HG03097 (cell line): Measurements from ENCODE around the gene PKLR.

Experiments
- ATAC-seq: cut with Tn5 transposase; IDR thresholded peaks from one replicate; pipeline ENCODE4 v1.9.1; 2021; ENCODE audit not compliant: unreplicated experiment, low FRiP score

The PKLR gene

DNA sequence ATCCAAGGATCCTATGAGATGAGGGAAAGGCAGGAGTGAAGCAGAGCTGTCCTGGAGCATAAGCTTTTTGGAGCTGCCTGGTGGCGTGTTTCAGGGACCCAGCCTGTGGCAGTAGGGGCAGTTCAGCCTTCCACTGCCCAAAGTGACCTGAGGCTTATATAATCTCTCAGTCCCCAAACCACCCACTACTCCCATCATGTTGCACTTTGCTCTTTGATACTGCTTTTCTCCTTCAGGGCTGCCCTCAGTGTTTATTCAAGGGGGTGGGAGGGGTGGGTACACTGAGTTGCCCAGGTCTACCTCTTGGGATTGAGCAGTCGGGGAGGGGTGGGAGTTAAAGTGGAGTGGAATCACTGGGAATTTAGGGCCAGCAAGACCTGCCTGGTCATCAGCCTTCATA lies 14.7 kb downstream of the PKLR start:
- no peak for ATAC-seq

DNA sequence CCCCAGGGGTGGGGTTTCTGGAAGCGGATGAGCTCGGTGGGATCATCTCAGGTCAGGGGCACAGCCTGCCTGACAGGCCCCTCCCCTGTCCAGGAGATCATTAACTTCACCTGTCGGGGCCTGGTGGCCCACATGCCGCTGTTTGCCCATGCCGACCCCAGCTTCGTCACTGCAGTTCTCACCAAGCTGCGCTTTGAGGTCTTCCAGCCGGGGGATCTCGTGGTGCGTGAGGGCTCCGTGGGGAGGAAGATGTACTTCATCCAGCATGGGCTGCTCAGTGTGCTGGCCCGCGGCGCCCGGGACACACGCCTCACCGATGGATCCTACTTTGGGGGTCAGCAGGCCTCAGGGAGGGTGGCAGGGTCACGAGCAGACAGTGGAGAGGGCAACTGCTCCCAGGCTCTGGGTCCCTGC lies 15.6 kb downstream of the PKLR start:
- no peak for ATAC-seq

DNA sequence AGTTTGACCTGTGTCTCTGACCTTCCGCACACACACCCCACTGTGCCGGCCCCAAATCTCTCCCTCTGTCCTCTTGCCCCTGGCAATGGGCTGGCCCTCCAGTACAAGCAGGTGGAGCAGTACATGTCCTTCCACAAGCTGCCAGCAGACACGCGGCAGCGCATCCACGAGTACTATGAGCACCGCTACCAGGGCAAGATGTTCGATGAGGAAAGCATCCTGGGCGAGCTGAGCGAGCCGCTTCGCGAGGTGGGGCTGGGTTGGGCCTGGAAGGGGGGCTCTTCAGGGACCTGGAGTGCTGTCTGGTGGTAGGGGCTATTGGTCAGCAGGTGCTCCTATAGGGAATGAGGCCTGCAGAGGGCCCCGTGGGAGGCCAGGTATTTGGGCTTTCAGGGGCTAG lies 16.2 kb downstream of the PKLR start:
- ATAC-seq = no peak

DNA sequence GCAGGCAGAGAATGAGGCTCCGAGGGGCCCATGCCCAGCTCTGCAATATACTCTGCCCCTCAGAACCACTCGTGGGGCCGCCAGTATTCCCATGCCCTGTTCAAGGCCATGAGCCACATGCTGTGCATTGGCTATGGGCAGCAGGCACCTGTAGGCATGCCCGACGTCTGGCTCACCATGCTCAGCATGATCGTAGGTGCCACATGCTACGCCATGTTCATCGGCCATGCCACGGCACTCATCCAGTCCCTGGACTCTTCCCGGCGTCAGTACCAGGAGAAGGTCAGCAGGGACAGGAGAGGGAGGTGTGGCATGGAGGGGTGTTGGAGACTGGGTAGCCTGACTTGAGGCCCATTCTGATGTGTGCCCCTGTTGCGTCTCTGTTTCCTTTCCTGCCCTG lies 16.8 kb downstream of the PKLR start:
- no peak for ATAC-seq

DNA sequence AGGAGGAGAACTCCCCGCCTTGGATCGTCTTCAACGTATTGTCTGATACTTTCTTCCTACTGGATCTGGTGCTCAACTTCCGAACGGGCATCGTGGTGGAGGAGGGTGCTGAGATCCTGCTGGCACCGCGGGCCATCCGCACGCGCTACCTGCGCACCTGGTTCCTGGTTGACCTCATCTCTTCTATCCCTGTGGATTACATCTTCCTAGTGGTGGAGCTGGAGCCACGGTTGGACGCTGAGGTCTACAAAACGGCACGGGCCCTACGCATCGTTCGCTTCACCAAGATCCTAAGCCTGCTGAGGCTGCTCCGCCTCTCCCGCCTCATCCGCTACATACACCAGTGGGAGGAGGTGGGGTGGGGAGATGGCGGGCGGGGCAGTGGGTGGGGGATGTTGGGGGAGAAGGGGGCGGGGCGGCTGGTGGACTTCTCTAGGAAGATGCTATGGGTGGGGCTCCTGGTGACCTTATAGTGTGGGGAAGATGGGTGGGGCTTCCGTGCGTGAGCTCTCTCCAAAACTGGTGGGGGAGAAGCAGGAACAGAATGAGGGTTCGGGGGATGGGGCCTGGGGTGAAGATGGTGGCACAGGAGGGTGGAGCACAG lies 18.6 kb downstream of the PKLR start:
- ATAC-seq = no peak

DNA sequence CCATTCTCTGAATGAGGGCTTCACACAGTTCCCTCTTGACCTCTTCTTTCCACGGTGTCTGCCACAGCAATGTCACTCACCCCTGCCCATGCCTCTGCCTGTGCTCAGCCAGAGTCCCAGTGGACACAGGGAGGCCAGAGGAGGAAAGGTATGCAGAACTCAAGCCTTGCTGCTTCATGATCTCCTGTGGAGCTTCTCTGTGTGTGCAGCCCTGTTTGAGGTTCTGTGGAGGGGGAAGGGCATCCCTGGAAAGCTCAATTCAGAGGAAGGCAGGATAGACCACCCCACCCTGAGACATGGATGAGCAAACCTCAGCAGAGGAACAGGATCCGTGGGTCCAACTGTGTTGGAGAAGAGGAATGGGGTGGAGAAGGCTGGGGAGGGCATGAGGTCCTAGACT lies 22.0 kb downstream of the PKLR start:
- no peak for ATAC-seq

DNA sequence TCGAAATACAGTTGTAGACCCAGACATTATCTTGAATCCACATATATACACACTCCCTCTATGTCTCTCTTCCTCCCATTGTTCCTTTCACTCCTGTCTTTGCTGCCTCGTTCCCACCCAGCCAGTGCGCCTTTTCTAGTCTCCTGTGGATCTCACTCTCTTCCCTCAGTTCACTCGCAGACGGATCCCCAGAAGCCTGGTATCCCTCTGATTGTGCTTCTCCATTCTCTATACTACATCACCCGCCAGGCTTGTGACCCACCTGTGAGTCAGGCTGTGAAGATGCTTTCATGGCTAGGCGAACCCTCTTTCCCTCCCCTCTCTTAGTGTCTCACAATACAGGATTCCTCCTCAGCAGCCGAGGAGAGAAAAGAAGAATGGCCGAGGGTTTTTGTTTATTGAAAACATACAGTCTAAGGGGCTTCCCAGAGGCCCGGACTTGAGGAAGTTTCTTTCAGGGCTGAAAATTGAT lies 22.5 kb downstream of the PKLR start:
- no peak for ATAC-seq

DNA sequence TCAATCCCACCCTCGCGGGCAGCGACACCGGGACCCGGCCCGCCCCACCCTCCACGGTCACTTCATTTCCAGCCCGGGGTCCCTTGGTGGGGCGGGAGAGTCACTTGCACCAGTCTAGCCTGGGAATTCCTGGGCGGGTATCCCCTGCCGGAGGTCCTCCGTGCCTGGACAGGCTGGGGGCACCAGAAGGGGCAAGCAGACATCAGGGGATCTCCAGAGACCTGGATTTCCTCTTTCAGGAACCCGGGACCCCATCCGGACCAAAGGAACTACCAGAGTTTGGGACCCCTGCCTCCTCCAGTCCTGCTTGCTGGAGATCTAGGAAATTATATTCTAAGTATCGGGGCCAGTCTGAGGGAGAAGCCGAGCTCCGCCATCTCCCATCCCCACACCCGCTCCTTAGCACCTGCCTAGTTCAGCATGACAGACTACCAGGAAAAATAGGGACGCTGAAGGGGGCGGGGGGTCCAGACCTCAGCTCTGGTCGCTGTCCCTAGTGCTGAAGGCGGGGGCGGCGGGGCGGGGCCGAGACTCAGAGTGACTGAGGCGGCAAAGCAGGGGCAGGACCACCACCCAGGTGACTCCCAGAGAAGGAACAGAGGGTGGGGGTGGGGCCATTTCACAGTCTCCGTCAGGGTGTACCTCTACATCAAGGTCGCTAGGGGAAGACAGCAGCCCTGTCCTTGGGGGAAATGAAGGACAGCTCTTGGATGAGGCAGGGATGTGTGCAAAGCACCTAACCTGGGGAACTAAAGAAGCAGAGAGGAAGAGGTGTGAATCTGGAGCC lies 23.1 kb downstream of the PKLR start:
- ATAC-seq = no peak

DNA sequence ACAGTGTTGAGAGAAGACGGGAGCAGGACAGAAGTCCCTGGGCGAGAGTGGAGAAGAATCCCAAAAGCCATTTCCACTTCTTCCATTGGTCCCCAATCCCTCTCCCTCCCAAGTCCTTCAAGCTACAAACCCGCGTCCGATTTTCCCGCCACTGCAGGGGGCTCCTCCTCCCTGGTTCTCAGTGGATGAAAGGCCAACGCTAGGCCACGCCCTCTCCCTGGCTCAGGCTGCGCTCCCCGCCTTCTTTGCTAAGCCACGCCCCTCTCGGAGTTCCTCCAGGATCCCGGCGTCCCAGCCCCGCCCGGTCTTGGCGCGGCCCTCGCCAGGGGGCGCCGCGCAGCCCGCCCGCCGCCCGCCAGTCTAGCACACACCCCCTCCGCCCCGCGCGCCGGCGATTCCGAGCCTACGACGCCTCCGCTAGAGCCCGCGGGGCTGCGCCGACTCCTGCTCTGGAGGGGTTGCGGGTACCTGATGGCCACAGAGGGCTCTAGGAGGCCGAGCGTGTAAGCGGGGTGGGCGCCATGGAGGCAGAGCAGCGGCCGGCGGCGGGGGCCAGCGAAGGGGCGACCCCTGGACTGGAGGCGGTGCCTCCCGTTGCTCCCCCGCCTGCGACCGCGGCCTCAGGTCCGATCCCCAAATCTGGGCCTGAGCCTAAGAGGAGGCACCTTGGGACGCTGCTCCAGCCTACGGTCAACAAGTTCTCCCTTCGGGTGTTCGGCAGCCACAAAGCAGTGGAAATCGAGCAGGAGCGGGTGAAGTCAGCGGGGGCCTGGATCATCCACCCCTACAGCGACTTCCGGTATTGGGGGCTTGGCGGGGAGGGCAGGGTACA lies 24.0 kb downstream of the PKLR start, which contains the start of gene HCN3:
Gene HCN3, plus strand, starts transcription at position 394 of the 832 bp plus-strand sequence. Its CDS starts 128 bp downstream, at position 522.
- peak; percentile 49 for ATAC-seq

DNA sequence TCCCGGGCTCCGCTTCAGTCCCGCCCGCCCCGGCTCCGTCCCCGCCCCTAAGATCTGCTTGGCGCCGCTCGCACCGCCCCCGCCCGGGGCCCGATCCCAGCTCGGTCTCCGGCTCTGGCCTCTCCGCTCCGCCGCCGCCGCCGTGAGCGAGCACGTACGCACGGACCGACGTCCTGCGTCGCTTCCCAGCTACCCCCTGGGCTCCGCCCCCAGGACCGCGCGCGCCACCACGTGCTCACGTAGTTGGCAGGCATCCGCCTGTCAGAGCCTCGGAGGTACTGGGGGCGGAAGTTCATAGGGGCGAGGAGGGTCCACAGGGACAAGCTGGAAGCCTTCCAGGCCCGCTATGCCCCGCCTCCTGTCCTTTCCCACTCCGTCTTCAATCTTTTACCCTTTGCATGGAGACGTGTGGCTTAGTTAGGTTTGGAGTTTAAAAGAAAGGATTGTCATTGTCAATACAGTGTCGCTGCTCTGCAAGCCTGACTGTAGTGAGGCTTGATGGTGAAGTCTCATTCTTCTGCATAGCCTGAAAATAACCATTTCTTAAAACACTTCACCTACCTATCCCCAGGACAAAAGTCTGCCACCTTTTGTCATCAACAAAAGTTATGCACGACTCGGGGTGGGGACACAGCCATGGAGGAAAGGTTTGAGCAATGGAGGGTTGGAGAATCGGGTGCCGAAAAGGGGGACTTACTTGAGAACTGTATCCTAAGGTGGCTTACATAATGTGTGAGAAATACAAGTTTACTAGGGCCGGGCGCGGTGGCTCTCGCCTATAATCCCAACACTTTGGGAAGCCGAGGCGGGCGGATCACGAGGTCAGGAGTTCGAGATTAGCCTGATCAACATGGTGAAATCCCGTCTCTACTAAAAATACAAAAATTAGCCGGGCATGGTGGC lies 27.6 kb downstream of the PKLR start, which contains the start of gene CLK2:
Gene CLK2, minus strand, starts transcription at position 162 of the 903 bp plus-strand sequence. CDS start 2,527 bp downstream, outside the sequence.
- ATAC-seq = peak; percentile 71

DNA sequence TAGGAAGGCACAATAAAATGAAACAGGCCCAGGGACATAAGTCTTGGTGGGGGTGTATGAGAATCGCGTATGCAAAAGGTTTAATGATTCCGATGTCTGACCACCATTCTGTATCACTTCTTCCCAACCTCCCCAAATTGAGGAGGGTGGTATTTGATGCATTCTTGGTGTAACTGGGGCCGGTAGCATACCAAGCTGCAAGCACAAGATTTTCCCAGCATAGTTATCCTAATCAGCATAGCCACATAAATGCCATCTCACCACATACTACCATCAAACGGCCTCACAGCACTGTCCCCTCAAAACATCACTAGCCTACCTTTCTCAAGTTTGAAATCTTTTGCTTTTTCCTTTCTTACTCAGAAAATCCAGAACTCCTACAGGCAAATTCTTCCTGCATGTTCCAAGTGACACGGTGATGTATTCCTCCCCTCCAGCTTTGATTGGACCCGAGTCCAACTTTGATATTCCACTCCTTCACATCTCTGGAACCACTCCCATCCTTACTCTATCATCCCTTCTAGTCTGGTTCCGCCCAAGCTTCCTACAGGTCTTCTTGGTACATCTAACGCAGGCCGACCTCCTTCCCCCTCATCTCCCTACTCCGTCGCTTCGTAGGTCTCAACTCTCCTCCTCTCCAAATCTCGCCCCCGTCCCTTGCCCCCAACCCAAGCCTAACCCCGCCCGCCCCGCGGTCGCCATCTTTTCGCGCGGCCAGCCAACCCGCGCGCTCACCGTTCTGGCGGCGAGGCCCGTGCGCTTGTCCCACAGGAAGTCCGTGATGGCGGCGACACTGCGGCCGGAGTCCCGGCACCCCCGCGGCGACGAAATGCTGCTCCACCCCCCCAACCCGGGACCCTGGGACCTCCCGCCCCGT lies 28.5 kb downstream of the PKLR start:
- peak; percentile 17 for ATAC-seq

DNA sequence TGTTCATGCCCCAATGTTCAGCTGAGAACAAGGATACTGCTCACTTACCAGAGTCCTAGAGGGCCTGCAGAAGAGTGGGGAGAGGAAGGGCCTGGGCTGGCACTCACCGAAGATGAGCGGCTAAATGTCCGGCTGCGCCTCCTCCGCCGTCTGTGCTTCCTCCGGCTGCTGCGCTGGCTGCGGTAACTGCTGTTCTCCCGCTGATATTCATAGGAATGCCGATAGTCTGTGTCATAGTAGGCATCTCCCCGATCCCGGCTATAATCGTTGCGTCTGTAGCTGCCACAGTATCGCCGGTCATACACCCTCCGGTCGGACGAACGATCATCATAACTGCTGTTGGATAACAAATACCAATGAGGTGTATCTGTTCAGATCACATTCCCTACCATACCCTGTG lies 31.9 kb downstream of the PKLR start:
- ATAC-seq = no peak

DNA sequence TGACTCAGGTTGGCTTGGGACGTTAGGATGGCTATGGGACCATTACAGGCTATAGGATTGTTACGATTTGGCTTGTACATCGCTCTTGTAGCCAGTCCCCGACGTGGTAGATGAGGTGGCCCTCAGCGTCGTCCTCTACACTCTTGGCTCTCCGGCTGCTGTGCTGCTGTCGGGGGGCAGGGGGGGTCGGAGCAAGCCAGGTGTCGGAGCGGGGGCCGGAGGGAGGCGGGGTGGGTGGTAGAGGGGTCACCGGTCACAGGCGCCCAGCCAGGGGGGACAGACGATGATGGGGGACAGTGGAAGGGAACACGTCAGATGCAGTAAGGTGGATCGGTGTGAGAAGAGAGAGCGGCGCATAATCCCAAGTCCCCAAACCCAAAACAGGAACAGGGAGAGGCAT lies 32.6 kb downstream of the PKLR start:
- no peak for ATAC-seq

DNA sequence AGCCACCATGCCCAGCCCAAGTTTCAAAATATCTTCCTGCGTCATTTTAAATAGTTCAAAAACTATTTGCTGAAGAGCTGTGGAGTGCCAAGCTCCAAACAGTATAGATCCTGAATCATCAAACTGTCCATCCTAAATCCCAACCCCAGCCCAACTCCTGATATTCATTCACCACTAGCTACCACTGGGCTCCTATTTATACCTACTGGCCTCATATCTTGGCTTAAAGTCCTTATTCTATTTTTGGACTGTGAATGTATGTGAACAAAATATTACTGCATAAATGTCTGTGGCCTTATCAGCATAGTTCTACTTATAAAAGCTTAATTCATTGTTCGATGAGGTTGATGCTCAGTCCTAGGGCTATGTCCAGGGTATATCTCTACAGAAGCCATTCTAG lies 33.9 kb downstream of the PKLR start:
- ATAC-seq = no peak

DNA sequence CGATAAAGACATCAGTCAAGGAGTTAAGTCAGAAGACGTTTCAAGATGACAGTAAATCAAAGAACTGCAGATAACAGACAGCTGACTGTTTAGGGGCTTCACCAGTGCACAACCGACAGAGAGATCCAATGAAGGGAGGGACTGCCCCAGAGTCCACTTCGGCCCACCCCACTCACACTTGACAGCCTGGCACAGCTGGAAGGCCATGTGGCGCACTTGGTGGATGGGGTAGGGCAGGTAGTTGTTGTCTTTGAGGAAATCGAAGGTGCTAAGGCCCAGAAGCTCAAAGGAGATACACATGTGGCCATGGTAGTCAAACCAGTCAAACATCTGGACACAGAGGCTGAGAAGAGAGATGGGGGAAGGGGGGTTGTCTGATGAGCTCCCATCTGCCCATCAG lies 34.7 kb downstream of the PKLR start:
- ATAC-seq = no peak

DNA sequence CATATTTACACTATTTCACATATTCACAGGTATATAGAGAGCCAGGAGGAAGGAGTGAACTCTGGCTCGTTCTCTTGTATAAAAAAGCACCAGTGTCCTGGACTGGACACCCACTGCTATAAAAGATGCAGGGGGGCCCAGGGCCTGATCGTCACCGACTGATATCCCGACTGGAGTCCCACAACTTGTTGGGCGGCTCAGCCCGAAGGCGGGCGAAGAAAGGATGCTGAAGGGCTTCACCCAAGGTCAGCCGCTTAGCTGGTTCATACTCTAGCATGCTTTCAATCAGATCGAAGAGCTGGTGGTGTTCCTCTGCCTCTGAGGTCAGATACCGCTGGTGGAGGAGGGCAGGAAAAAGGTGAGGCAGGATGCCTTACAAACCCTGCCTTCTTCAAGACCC lies 38.2 kb downstream of the PKLR start:
- ATAC-seq = no peak

DNA sequence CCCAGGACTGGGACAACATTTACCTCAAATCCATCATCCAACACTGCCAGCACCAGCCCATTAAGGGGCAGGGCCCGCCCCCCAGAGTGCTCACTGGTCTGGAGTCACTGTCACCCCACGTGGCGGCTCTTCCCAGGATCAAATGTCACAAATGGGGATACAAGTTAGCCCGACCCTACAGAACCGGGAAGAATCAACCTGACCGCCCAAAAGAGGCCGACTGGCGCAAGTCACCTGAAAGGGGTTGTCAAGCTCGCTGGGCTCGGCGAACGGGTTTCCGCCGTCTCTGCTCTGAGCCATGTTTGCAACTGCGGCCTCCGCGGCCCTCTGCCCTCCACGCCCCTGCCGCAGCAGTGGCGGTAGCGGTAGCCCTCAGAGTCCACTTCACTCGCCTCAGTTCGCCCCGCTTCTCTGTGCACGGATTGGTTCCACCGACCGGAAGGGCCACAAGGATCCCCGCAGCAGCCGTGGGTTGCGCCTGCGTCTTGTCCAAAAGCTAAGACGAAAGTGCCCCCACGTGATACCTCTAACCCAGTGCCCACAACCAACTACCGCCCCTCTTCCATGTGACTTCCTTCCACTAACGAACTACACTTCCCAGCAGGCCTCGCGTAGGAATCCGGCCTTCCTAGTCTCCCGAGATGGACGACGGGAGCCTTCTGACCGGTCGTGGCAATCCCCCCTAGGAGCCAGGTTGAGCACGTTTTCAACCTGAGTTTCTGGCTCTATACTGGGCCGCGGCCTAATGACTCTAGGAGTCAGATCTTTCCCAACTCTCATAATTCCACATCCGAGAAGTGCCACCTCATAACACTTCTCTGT lies 39.2 kb downstream of the PKLR start, which contains the start of gene SCAMP3:
Gene SCAMP3, minus strand, starts transcription at position 509 of the 822 bp plus-strand sequence. Its CDS starts 209 bp downstream, at position 300.
- ATAC-seq = peak; percentile 80

DNA sequence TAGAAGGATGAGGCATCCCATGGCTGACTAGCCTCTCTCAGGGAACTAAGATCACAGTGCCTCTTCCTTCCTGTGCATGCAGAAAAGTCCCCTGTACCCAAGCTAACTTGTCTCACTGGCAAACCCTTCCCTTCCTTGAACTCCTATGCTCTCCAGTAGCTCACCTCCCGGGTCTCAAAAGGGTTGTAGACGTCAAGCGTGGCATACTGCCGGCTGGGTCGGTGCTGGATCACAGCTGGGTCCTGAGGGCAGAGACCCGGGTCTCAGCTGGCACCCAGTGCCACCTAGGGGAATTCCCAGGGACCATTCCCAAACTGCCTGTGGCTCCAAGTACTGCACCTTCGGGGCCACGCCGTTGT lies 39.8 kb downstream of the PKLR start:
- peak; percentile 7 for ATAC-seq
